Esophagus squamous epithelium (tissue), 5 donors: Measurements from ENCODE around the gene RABIF. TPM values are rescaled to one million over a fixed set of nuclear protein-coding genes. Genes with fewer than 3 reads are reported as not detected.

Experiments used
- DNase-seq: peaks from one replicate; lab custom pipeline; 2025; lab: John Stamatoyannopoulos, UW
- H3K27ac ChIP-seq, 4 donors: fragments of 200-600 bp; sonication (generic); one replicate each; pipeline ENCODE4 v1.5.1; 2016 to 2019; ENCODE audit warnings: mild to moderate bottlenecking in 1 of 4
- H3K27me3 ChIP-seq, 4 donors: fragments of 200-600 bp; sonication (generic); 1 replicate in 3 of 4; 2 replicates in 1 of 4; pipeline versions ENCODE4 v1.5.1 to v1.6.0; 2017 to 2021; ENCODE audit warnings: antibody characterized with exemption in 1 of 4
- H3K36me3 ChIP-seq, 3 donors: fragments of 200-600 bp; sonication (generic); one replicate each; pipeline ENCODE4 v1.5.1; 2016 to 2019
- H3K4me1 ChIP-seq, 3 donors: fragments of 200-600 bp; sonication (generic); one replicate each; pipeline ENCODE4 v1.5.1; 2017 to 2019
- H3K4me3 ChIP-seq, 4 donors: fragments of 200-600 bp; sonication (generic); 1 replicate in 3 of 4; 2 replicates in 1 of 4; pipeline ENCODE4 v1.5.1; 2016 to 2019; ENCODE audit warnings: mild to moderate bottlenecking in 2 of 4, moderate library complexity in 1 of 4
- H3K9me3 ChIP-seq, 3 donors: fragments of 200-600 bp; sonication (generic); one replicate each; pipeline ENCODE4 v1.5.1; 2016 to 2019
- CTCF ChIP-seq, 6 experiments: fragments of 450-650 bp in 4 of 6; fragments of 200-600 bp in 2 of 6; sonication (generic) in 2 of 6; IDR thresholded peaks; one replicate each; pipeline ENCODE4 v1.5.1; 2016 to 2019; ENCODE audit warnings: antibody characterized with exemption in 6 of 6, mild to moderate bottlenecking in 4 of 6, moderate library complexity in 4 of 6
- POLR2A ChIP-seq, 4 donors: fragments of 450-650 bp; IDR thresholded peaks; one replicate each; pipeline ENCODE4 v1.6.1; 2017; ENCODE audit warnings: antibody characterized with exemption in 4 of 4, mild to moderate bottlenecking in 4 of 4, moderate library complexity in 3 of 4
- WGBS, 2 donors: methylation state at CpG; one replicate each; pipeline ENCODE4 v1.1.5; 2018; 5-methylcytosine and 5-hydroxymethylcytosine counted together
- intact Hi-C: fragments of 100-400 bp; cut with DNase I; formaldehyde crosslinking; loops from one replicate; pipeline ENCODE4 v1.15.0; 2022
- total RNA-seq, 4 donors: library from RNA; depleted of rRNA; stranded (reverse); fragments of >200 nt; gene quantifications; one replicate each; pipeline ENCODE4 v1.1.0, GENCODE V29; 2016
- donor health status: DM: yes; HTN: yes; CAD: no.

Gene RABIF
- total RNA-seq, 4 donors from 2014 or later: 4.9 to 10.4 (median 8.0) TPM

DNA sequence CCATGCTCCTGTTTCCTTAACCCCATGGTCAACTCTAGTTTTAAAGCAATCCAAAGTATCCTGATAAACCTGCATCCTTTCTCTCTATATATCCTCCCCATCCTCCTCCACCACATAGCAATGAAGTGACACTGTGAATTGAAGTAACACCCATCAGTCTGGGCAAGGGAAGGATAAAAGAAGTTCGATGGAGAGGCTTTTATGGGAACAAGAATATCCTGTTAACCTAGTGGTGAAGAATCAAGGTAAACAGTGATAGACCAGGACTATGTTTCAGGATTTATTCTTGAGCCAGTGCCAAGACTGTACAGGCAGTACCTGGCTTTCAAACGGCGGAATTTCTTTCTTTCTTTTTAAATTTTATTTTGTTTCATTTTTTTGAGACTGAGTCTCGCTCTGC lies 17.6 kb downstream of the RABIF start:
- Histone ChIP-seq H3K4me1 (peaks cover 0 to 10% (median 0%) of the 10 kb centered on the region in 3 donors), H3K9me3 (no peaks in the 10 kb centered on the region), H3K4me3 (no peak overlapping the region), H3K27ac (peak overlapping the region in 1 of 4 donors; percentile 21), H3K27me3 (no peaks in the 10 kb centered on the region), H3K36me3 (no peaks in the 10 kb centered on the region)
- intact Hi-C loops: no loop called here
- TF ChIP-seq POLR2A (IDR thresholded peaks at IDR 0.05) (no peak), CTCF (IDR thresholded peaks at IDR 0.05) (no peak)
- DNase-seq: no peak
- WGBS, 2 donors: 53 to 68% methylated on average over 4 of the region's 4 CpGs

GRCh38 chr1:202862679-202863560 lies 26.0 kb downstream of the RABIF start:
- TF ChIP-seq POLR2A (IDR thresholded peaks at IDR 0.05) (no peak), CTCF (IDR thresholded peaks at IDR 0.05) (no peak)
- Histone ChIP-seq H3K4me1 (peaks cover 0 to 41% (median 9%) of the 10 kb centered on the region in 3 donors), H3K4me3 (no peak overlapping the region), H3K9me3 (no peaks in the 10 kb centered on the region), H3K36me3 (no peaks in the 10 kb centered on the region), H3K27me3 (no peaks in the 10 kb centered on the region), H3K27ac (no peak overlapping the region)
- 63 to 66% methylated on average over 5 of the region's 5 CpGs for WGBS, 2 donors
- no peak for DNase-seq
- intact Hi-C loops: no loop called here

GRCh38 chr1:202861420-202862132 lies 27.4 kb downstream of the RABIF start:
- TF ChIP-seq POLR2A (IDR thresholded peaks at IDR 0.05) (peak in 1 of 4 donors; percentile 42), CTCF (IDR thresholded peaks at IDR 0.05) (no peak)
- H3K4me1 ChIP-seq: peaks cover 0 to 42% (median 9%) of the 10 kb centered on the region in 3 donors
- DNase-seq: peak; percentile 34
- H3K27me3 ChIP-seq: no peaks in the 10 kb centered on the region
- peak overlapping the region; percentile 25 to 76 (median 50) for H3K27ac ChIP-seq
- H3K36me3 ChIP-seq: no peaks in the 10 kb centered on the region
- peak overlapping the region; percentile 57 to 81 (median 73) for H3K4me3 ChIP-seq
- H3K9me3 ChIP-seq: no peaks in the 10 kb centered on the region
- intact Hi-C loops: no loop called here
- WGBS, 2 donors: 0 to 4% methylated on average over 7 to 9 of the region's 44 CpGs

DNA sequence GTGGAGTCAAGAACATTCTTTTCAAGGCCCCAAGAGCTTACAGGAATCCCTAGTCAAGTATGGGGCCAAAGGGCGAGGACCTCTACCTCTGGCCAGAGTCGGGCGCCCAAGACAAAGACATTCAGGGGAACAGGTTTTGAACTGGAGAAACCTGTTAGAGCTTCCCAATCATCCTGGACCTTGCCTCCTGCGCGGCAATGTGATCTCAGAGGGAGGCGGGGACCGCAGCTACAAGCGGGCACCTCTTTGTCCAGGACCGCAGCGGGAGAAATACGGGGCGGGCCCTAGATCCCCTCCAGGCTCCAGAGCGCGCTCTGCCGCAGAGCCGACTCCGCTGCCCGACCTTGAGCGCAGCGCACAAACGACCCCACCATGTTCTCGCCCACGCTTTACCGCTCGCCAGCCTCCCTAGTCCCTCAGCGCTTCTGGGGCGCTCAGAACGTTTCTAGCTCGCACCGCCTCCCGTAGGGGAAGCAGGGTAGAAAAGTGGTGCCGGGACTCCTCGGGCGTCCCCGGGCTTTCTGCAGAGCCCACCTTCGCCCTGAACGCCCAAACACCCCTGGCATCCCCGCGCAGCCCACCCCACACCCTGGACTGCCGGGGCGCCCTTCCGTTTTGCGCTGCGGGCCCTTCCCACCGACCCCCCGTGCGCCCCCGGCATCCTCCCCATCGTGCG lies 28.1 kb downstream of the RABIF start:
- Histone ChIP-seq H3K9me3 (no peaks in the 10 kb centered on the region), H3K36me3 (no peaks in the 10 kb centered on the region), H3K4me1 (peaks cover 0 to 42% (median 9%) of the 10 kb centered on the region in 3 donors), H3K4me3 (peak overlapping the region; percentile 57 to 81 (median 73)), H3K27me3 (no peaks in the 10 kb centered on the region), H3K27ac (peak overlapping the region; percentile 5 to 76 (median 47))
- 1 to 2% methylated on average over 7 to 36 of the region's 50 CpGs for WGBS, 2 donors
- DNase-seq: no peak
- TF ChIP-seq POLR2A (IDR thresholded peaks at IDR 0.05): no peak
- no peak for TF ChIP-seq CTCF (IDR thresholded peaks at IDR 0.05)
- intact Hi-C loops: no loop called here
